Renal pelvis (tissue), 12 donors: ENCODE measurements around the gene CLEC18A. TPM values are rescaled to one million over a fixed set of nuclear protein-coding genes. Genes with fewer than 3 reads are reported as not detected.
A peak's percentile ranks its signal among the peaks of the same experiment; 100 is the strongest.
"Not testable (repeated sequence)": the region's sequence is repeated elsewhere in the genome, so short reads cannot be mapped to it uniquely, and the experiment has no call there.

Experiments
- DNase-seq: peaks from one replicate; pipeline ENCODE4 v3.0.0-alpha.2; 2013
- long read RNA-seq, 16 experiments: transcript quantifications; one replicate each; lab custom pipeline, GENCODE V29; 2026
- polyA plus RNA-seq, 3 donors: library from polyadenylated mRNA; unstranded; fragments of 120-200 nt; gene quantifications; one replicate each; pipeline ENCODE4 v1.2.1, GENCODE V29; 2013; ENCODE audit not compliant: insufficient read length in 3 of 3

CLEC18A gene
- 10 to 100 TPM; 84.8 to 90.7 (median 87.6) TPM for polyA plus RNA-seq
- long read RNA-seq, donor 1, transcript CLEC18A-201 (12 exons, 2,155 nt), result major isoform, 23 of 36 reads
- long read RNA-seq, donor 1, transcript CLEC18A-209 (13 exons, 2,215 nt), result minor isoform, 5 of 36 reads
- long read RNA-seq, donor 1, partial matches to known transcripts, result 6 of 36 reads
- long read RNA-seq, donor 1, other reads (novel, unspliced or antisense), result 0 of 36 reads
- long read RNA-seq, donor 2, transcript CLEC18A-201 (12 exons, 2,155 nt), result major isoform, 29 of 78 reads
- long read RNA-seq, donor 2, transcript CLEC18A-209 (13 exons, 2,215 nt), result minor isoform, 8 of 78 reads
- long read RNA-seq, donor 2, partial matches to known transcripts, result 39 of 78 reads
- long read RNA-seq, donor 2, other reads (novel, unspliced or antisense), result 0 of 78 reads
- long read RNA-seq, donor 3, transcript CLEC18A-201 (12 exons, 2,155 nt), result major isoform, 16 of 18 reads
- long read RNA-seq, donor 3, partial matches to known transcripts, result 0 of 18 reads
- long read RNA-seq, donor 3, other reads (novel, unspliced or antisense), result 0 of 18 reads
- long read RNA-seq, donor 4, transcript CLEC18A-209 (13 exons, 2,215 nt), result minor isoform, 6 of 76 reads
- long read RNA-seq, donor 4, transcript CLEC18A-201 (12 exons, 2,155 nt), result major isoform, 30 of 76 reads
- long read RNA-seq, donor 4, partial matches to known transcripts, result 33 of 76 reads
- long read RNA-seq, donor 4, other reads (novel, unspliced or antisense), result 5 of 76 reads
- long read RNA-seq, donor 5, transcript CLEC18A-201 (12 exons, 2,155 nt), result major isoform, 12 of 14 reads
- long read RNA-seq, donor 5, partial matches to known transcripts, result 0 of 14 reads
- long read RNA-seq, donor 5, other reads (novel, unspliced or antisense), result 0 of 14 reads
- long read RNA-seq, donor 6, transcript CLEC18A-201 (12 exons, 2,155 nt), result major isoform, 18 of 23 reads
- long read RNA-seq, donor 6, partial matches to known transcripts, result 0 of 23 reads
- long read RNA-seq, donor 6, other reads (novel, unspliced or antisense), result 0 of 23 reads
- long read RNA-seq, donor 7, transcript CLEC18A-201 (12 exons, 2,155 nt), result major isoform, 46 of 68 reads
- long read RNA-seq, donor 7, transcript CLEC18A-209 (13 exons, 2,215 nt), result minor isoform, 5 of 68 reads
- long read RNA-seq, donor 7, partial matches to known transcripts, result 6 of 68 reads
- long read RNA-seq, donor 7, other reads (novel, unspliced or antisense), result 0 of 68 reads
- long read RNA-seq, donor 8, result 0 reads
- long read RNA-seq, donor 9, transcript CLEC18A-201 (12 exons, 2,155 nt), result major isoform, 31 of 114 reads
- long read RNA-seq, donor 9, partial matches to known transcripts, result 78 of 114 reads
- long read RNA-seq, donor 9, other reads (novel, unspliced or antisense), result 0 of 114 reads
- long read RNA-seq, donor 10, transcript CLEC18A-201 (12 exons, 2,155 nt), result major isoform, 14 of 19 reads
- long read RNA-seq, donor 10, partial matches to known transcripts, result 0 of 19 reads
- long read RNA-seq, donor 10, other reads (novel, unspliced or antisense), result 0 of 19 reads
- long read RNA-seq, donor 11, transcript CLEC18A-201 (12 exons, 2,155 nt), result major isoform, 20 of 26 reads
- long read RNA-seq, donor 11, partial matches to known transcripts, result 0 of 26 reads
- long read RNA-seq, donor 11, other reads (novel, unspliced or antisense), result 0 of 26 reads
- long read RNA-seq, donor 12, transcript CLEC18A-201 (12 exons, 2,155 nt), result major isoform, 43 of 83 reads
- long read RNA-seq, donor 12, partial matches to known transcripts, result 32 of 83 reads
- long read RNA-seq, donor 12, other reads (novel, unspliced or antisense), result 0 of 83 reads
- long read RNA-seq, donor 13, partial matches to known transcripts, result 28 of 31 reads
- long read RNA-seq, donor 13, other reads (novel, unspliced or antisense), result 0 of 31 reads
- long read RNA-seq, donor 14, result 0 reads
- long read RNA-seq, donor 15, result 0 reads
- long read RNA-seq, donor 16, transcript CLEC18A-201 (12 exons, 2,155 nt), result major isoform, 23 of 28 reads
- long read RNA-seq, donor 16, partial matches to known transcripts, result 0 of 28 reads
- long read RNA-seq, donor 16, other reads (novel, unspliced or antisense), result 0 of 28 reads

DNA sequence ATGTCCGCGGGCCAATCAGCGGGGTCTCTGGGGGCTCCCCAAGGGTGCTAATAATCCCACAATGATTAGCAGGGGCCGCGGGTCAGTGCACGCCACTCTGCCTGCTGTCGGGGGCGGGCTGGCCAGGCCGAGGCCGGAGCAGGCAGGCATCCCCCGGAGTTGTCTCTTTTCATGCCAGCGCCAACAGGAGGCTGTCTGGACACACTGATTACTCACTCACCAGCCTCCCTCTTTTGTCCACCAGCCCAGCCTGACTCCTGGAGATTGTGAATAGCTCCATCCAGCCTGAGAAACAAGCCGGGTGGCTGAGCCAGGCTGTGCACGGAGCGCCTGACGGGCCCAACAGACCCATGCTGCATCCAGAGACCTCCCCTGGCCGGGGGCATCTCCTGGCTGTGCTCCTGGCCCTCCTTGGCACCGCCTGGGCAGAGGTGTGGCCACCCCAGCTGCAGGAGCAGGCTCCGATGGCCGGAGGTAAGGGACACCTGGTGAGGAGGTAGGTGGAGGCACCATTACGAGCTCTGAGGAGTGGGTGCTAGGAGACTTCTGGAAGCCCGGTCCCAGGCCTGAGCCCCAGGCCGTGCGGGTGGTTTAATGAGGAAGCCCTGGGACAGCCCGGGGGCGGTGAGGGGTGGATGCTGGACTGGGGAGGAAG, at the start of gene CLEC18A:
Gene CLEC18A, plus strand, starts transcription at position 318 of the 655 bp plus-strand sequence. Its CDS starts 33 bp downstream, at position 351.
- not testable (repeated sequence) for DNase-seq

DNA sequence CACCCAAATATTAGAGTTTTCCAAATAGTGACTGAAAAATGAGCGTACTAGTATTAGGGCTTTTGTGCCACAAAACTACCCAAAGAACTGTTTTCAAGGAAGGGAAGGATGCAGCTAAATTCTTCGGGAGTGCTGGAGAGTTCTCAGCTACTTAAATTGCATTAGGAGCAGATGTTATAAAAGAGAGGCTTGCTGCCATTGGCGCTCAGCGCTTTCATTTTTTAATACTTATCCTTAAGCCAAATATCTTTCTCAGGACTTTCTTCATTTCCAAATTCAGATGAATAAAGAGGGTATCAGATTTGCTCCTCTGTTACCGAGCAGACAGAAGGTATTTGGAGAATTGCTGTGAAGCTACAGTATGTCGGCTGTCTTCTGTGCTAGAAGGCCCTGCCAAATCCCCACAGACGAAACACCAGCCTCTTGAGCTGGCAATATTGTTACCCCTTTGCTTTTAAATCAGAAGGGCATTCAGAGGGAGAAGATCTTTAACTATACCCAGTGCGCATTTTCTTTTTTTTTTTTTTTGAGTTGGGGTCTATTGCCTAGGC, 47.2 kb upstream of the CLEC18A start:
- no peak for DNase-seq

DNA sequence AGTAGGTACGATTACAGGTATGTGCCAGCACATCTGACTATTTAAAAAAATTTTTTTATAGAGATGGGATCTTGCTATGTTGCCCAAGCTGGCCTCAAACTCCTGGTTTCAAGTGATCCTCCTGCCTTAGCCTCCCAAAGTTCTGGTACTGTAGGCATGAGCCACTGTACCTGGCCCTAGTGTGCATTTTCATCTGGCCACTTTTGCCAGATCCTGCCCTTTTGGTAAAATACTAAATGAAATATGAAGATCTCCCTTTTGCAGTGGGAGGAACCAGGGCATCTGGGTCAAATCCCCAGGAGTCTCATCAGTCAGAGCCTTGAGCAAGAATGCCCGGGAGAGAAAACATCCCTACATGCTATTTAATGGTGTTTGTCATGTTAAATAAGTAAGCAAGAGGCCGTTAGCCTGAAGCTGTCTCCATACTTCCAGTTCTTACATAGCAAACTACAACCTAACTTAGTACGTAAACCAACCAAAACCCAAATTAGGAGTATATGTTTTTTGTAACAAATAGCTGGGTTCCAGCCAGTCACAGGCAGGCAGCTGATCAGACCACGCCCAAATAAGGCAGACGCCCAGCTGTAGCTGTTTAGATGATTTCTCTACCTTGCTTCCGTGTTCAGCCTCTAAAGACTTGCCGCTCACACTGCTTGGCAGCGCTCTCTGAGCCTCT, 46.5 kb upstream of the CLEC18A start:
- DNase-seq, result no peak

DNA sequence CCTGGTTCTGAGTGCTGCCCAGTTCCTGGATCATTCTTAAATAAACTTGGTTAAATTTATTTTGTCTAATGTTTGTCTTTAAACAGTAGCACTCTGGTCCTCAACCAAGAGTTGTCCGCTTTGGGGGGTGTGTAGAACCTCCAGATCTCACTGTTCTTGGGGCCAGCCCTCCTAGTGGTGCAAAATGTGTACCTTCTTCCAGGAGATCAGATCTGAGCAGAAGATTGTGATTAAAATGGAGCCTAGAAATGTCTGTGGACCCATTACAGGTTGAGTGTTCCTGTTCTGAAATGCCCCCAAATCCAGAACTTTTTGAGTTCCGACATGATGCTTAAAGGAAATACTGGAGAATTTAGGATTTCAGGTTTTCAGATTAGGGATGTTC, 46.0 kb upstream of the CLEC18A start:
- DNase-seq, result no peak

DNA sequence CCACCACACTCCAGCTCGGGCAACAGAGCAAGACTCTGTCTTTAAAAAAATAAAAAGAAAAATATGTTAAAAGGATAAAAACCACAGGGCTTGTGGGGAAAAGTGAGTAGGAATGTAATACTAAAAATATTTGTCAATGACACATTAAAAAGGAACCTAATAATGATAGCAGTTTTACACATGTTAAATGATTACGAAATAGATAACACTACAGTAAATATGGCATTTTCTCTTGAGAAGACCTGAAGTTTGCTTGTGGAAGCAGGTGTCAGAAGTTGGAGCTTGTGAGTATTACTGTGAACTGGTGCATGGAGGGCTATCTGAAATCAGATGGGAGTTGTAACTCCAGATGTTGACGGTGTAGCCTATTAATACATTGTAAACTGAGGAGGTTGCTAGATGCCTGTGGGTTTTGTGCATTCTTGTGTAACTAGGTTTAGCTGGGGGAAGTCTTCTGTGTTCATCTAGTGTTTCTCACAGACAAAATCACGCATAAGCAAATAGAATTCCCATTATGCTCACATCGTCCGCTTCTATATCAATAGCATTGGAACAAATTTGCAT, 44.2 kb upstream of the CLEC18A start:
- no peak for DNase-seq

DNA sequence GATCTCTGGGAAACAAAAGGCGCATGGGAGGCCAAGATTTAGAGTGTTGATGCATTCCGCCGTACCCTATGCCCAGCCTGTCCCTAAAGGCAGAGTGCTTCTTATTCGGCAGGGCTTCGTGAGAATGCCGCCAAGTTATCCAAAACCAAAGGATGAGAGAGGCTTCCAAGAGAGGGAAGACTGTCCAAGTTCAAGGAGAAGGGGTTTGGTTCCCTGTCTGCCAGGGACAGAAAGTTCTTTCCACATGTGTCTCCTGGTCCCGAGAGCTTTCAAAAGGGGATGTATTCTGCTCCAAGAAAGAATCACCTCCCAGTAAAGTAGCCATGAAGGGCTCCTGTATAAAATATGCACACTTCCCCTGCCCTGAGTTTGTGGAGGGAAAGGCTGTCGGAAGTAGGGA, 42.1 kb upstream of the CLEC18A start:
- no peak for DNase-seq

DNA sequence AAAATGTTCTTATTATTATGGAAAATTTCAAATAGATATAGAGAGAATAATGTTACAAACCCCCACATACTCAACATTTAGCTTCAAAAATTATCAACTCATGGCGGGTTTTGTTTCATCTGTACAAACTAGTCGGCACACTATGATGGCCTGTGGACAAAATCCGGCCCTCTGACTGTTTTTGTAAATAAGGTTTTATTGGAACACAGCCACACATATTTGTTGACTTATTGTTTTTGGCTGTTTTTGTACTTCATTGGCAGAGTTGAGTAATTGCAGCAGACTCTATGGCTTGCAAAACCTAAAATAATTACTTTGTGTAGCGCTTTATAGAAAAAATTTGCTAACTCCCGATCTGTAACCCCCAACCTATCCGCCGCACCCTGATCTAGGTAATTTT, 41.4 kb upstream of the CLEC18A start:
- no peak for DNase-seq

DNA sequence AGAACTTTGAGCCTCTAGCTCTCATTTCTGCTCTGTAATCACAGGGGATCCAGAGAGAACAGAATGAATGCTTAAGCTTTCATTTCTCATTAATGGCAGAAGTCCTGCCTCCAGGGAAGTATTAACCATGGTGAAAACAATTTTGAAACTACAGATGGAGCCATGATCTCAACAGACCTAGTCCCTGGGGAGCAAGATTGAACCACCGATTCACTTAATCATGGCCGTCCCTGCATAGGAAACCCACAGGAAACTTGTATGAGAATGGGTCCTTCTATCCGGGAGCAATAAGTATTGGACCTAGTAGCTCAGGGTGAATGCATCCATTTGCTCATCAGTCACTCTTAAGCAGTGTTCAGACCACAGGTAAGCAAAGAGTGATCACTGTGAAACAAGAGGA, 40.2 kb upstream of the CLEC18A start:
- no peak for DNase-seq

DNA sequence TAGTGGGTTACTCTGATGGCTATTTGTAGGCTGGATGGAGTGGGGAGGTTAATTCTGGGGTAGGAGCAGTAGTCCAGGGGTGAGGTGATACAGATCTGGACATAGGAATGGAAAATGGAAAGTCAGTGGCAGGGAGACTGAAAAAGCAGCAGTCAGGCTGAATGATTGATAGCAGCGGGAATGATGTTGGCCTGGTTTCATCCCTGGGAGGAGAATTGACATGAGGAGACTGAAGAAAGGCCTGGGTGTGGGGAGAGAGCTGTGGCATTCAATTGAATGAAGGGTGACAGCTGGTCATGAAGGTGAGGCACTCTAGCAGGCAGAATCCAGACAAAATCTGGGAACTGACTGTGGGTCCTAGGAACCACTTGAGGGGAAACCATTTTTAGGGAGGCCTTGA, 34.7 kb upstream of the CLEC18A start:
- no peak for DNase-seq

DNA sequence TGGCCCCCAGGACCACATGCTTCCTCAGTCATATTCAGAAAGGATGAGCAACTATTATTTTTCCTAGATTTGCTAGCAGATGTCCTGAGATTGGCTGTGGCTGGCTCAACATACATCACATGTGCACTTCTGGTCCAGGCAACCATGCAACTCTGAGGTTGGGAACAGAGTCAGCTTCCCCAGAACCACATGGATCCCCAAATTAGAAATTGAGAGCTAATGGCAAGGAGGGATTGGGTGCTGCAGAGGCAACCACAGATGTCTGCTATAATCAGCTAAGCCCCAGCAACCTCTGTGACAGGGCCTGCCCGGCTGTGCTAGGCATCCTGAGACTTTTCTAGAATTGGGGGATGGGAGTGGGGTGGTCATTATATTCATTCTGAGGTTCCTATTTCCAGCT, 33.8 kb upstream of the CLEC18A start:
- no peak for DNase-seq

DNA sequence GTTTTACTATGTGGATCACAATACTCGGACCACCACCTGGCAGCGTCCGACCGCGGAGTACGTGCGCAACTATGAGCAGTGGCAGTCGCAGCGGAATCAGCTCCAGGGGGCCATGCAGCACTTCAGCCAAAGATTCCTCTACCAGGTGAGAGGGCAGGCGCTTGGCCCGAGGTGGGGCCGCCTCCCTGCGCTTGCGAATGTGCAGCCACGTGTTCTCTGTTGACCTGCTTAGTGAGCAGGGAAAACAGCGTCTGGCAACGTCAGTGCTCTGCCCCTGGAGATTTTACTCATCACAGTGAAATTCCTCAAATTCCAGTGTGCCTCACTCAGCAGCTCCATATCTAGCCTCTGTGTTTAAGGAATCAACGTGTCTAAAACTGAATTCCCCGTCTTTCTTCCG, 33.4 kb upstream of the CLEC18A start:
- peak; percentile 65 for DNase-seq

DNA sequence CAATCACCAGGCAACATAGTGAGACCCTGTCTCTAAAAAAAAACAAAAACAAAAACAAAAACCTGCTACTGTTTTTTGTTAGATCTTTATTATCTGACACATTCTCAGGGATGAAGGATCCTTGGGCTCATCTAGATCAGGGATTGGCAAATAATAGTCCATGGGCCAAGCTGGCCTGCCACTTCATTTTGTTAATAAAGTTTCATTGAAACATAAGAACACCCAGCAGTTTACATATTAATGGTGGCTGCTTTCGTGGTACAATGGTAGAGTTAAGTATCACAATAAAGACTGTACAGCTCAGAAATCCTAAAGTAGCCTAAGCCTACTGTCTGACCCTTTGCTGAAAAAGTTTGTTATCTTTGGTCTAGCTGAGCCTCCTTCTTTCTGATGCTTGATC, 32.9 kb upstream of the CLEC18A start:
- DNase-seq, result no peak

DNA sequence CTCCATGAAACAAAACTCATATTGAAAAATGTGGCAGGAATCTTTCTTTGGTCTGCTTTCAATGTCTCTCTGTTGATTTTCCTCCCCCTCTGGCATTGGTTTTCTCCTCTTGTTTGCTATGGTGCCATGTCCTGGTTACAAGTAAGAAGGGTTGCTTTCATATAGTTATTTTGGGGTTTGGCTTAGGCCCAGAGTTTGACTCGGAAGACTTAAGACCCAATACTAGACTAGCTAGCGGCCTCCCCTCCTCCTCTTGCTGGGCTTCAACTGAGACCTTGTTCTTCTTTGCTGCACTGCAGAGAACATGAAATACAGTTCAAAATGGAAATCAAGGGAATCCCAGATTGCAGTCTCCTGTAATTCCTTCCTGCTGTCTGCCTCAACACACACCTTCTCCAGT, 30.0 kb upstream of the CLEC18A start:
- DNase-seq, result no peak

DNA sequence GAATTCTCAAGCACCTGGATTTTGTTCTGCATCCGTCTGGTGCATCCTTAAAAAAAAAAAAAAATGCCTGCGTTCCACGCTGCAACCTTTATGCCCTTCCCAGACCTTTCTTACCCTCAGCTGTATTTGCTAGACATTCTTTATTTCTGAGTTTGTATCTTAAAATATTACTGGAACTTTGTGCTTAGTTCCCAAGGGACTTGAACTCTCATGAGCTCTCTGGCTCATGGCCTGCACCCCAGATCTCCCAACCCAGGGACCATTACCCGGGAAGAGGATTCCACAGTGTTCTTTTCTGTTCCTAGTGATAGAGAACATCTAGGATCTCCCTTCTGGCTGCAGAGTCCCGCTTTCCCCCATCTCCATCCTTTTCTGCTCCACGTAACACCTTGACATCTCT, 28.9 kb upstream of the CLEC18A start:
- DNase-seq, result no peak

DNA sequence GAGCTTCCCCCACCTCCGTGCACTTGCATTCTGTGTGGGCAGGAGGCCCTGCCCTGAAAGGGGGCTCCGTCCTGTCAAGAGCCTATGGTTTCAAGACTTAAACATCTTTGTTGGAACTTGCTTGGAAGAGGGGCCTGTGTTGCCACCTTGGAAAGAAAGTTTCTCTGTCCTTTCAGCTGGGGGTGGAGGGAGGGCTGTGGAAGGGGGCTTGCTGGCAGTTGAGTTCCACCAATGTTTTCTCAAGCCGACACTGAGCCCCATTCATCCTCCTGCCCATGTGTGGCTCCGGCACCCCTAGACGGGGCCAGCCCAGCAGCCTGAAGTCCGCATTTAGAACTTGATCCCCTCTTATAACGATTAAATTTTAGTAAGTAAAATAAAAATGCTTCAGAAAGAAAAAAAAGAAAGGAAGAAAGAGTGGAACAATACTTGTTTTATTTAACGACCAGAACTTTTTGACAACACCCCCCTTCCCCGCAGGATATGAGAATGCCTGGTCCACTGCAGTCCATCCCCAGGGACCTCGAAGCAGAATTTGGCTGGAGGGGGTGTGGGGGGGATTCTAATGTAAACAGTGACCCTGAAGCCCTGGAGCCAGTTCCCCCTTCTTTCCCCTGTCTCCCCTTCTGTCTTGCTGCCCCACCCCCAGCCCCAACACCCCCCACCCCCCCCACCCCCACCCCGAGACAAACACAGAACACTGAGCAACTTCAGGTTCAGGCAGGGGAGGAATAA, 26.9 kb upstream of the CLEC18A start:
- DNase-seq, result no peak

DNA sequence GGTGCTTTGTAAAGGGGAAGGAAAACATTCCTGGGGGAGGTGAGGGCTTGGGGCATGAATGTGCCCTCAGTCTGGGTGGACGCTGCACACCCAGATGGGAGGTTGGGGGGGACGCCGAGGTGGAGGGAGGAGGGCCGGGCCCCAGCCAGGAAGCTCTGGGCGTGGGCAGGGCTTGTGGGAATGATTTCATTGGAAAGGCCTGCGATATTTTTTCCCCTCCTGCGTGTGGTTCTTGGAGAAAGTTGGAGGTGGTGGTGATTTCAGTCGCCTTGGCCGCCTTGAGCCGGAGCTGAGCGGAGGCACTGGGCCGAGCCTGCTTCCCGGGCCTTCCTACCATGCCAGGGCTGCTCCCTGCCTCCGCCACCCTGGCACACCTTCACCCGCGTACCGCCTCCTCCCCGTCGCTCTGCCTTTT, 26.4 kb upstream of the CLEC18A start:
- DNase-seq, result peak; percentile 52

DNA sequence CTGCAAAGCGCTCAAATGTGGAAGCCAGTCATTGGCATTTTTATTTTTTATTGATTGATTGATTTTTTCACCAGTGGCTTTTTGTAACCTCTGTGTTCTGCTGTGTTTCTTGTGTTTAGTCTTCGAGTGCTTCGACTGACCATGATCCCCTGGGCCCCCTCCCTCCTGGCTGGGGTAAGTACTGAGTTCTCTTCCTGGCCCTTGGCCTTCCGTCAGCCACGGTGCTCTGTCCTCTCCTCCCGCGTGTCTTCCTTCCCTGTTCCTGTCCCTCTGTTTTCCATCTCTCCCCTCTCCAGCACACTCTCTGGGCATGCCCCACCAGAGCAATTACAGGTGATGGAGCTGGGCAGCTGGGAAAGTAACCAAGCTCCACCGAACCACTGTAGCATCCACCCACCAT, 25.8 kb upstream of the CLEC18A start:
- DNase-seq, result no peak

DNA sequence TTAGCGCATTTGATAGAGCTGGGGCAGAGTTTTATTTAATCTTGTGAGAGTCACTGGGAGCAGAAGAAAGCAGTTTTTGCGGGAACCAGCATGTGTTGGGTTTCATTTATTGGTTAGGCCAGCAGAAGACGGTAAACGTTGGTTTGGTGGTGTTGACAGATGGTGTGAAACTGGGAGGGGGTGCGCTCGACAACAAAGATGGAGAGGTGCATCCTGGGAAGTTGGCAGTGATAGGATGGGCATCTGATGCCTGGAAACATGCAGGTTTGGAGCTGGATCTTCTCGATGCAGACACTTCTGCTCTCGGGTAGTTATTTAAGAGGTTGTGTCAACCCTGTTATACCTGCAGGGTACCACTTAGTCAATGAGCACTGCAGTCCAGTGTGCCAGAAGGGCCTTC, 24.9 kb upstream of the CLEC18A start:
- DNase-seq, result no peak
